Measurements from ENCODE around the gene KRT17. TPM values are rescaled to one million over a fixed set of nuclear protein-coding genes. Genes with fewer than 3 reads are reported as not detected.
A peak's percentile ranks its signal among the peaks of the same experiment; 100 is the strongest.

KRT17 gene
- total RNA-seq, 1 donor from 2014 or later = 14.8 TPM

DNA sequence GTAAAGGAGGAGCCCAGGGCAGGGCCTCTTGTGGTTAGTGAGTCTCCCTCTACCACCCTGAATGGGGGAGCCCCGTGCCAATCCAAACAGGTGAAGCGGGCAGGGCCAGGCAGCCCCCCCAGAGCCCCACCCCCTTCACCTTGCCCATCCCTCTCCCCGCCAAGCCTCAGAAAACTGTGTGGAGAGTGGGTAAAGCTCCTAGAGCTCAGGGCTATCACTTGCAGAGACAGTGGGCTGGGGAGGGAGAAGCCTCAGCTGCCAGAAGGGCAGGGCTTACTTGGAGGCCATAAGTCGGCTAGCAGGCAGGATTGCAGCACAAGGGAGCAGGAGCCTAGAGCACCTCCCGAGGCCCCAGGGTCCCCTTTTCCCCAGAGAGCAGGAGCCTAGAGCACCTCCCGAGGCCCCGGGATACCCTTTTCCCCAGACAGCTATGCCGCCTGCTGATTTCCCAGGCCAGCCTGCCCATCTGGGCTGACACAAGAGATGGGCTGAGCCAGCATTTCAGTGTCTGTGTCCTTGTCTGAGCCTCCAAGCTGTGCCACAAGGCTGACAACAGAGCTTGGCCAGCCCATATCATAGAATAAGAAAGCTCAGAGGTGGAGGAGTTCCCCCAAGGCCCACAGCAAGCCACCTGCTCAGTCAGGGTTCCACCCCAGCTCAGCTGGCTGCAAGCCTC lies 30.9 kb downstream of the KRT17 start:
- H3K4me1 ChIP-seq = peaks cover 0 to 5% of the 10 kb centered on the region in 2 donors
- H3K27ac ChIP-seq = no peak overlapping the region
- no peaks in the 10 kb centered on the region for H3K9me3 ChIP-seq
- no peak overlapping the region for H3K4me3 ChIP-seq
- DNase-seq (ENCODE audit: low spot score in 2 of 2) = no peak
- H3K27me3 ChIP-seq = no peaks in the 10 kb centered on the region
- no peaks in the 10 kb centered on the region for H3K36me3 ChIP-seq
- intact Hi-C loops (cut with DNase I) = no loop called here
- TF ChIP-seq, protein P1, sequence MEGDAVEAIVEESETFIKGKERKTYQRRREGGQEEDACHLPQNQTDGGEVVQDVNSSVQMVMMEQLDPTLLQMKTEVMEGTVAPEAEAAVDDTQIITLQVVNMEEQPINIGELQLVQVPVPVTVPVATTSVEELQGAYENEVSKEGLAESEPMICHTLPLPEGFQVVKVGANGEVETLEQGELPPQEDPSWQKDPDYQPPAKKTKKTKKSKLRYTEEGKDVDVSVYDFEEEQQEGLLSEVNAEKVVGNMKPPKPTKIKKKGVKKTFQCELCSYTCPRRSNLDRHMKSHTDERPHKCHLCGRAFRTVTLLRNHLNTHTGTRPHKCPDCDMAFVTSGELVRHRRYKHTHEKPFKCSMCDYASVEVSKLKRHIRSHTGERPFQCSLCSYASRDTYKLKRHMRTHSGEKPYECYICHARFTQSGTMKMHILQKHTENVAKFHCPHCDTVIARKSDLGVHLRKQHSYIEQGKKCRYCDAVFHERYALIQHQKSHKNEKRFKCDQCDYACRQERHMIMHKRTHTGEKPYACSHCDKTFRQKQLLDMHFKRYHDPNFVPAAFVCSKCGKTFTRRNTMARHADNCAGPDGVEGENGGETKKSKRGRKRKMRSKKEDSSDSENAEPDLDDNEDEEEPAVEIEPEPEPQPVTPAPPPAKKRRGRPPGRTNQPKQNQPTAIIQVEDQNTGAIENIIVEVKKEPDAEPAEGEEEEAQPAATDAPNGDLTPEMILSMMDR (IDR thresholded peaks at IDR 0.05) = no peak

DNA sequence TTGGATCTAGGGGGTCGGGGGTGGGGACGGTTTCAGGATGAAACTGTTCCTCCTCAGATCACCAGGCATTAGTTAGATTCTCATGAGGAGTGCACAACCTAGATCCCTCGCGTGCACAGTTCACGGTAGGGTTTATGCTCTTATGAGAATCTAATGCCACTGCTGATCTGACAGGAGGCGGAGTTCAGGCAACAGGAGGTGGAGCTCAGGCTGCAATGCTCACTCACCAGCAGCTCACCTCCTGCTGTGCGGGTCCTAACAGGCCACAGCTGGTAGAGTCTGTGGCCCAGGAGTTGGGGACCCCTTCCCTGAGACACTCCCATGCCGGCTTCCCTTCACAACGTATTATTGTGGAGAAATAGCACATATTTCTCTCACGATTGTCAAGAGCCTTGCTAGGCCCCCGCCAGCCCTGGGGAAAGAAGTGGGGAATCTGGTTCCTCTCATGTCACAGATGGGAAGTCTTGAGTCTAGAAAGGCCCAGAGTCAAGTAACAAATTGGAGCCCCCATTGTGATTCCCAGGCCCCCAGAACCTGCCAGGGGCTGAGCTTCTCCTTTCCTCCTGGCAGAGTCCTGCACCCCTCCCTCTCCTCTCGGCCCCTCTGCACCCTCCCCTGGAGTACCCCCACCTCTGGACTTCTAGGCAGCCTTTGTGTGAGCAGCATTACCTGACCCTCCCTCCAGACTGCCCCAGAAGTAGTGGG lies 31.6 kb downstream of the KRT17 start:
- no peak overlapping the region for H3K4me3 ChIP-seq
- TF ChIP-seq, protein P1 (IDR thresholded peaks at IDR 0.05) = no peak
- H3K36me3 ChIP-seq = no peaks in the 10 kb centered on the region
- H3K9me3 ChIP-seq = no peaks in the 10 kb centered on the region
- no peaks in the 10 kb centered on the region for H3K27me3 ChIP-seq
- DNase-seq (ENCODE audit: low spot score in 2 of 2) = no peak
- H3K27ac ChIP-seq = no peak overlapping the region
- peaks cover 0 to 5% of the 10 kb centered on the region in 2 donors for H3K4me1 ChIP-seq
- intact Hi-C loops (cut with DNase I) = no loop called here

DNA sequence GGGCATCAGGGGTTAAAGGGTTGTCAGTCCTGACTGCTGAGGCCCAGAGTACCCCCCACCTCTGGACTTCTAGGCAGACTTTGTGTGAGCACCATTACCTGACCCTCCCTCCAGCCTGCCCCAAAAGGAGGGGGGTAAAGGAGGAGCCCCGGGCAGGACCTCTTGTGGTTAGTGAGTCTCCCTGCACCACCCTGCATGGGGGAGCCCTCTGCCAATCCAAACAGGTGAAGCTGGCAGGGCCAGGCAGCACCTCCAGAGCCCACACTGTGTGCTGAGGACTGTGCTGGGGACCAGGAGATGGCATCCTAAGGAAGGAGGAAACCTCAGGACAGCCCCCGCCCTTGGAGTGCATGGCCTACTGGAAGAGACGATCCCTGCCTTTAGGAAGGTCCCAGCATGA lies 35.1 kb downstream of the KRT17 start:
- intact Hi-C loops (cut with DNase I) = no loop called here
- H3K9me3 ChIP-seq = no peaks in the 10 kb centered on the region
- no peak for DNase-seq (ENCODE audit: low spot score in 2 of 2)
- H3K4me1 ChIP-seq = peaks cover 0 to 5% of the 10 kb centered on the region in 2 donors
- H3K36me3 ChIP-seq = no peaks in the 10 kb centered on the region
- no peak overlapping the region for H3K4me3 ChIP-seq
- H3K27ac ChIP-seq = no peak overlapping the region
- TF ChIP-seq, protein P1 (IDR thresholded peaks at IDR 0.05) = no peak
- no peaks in the 10 kb centered on the region for H3K27me3 ChIP-seq

DNA sequence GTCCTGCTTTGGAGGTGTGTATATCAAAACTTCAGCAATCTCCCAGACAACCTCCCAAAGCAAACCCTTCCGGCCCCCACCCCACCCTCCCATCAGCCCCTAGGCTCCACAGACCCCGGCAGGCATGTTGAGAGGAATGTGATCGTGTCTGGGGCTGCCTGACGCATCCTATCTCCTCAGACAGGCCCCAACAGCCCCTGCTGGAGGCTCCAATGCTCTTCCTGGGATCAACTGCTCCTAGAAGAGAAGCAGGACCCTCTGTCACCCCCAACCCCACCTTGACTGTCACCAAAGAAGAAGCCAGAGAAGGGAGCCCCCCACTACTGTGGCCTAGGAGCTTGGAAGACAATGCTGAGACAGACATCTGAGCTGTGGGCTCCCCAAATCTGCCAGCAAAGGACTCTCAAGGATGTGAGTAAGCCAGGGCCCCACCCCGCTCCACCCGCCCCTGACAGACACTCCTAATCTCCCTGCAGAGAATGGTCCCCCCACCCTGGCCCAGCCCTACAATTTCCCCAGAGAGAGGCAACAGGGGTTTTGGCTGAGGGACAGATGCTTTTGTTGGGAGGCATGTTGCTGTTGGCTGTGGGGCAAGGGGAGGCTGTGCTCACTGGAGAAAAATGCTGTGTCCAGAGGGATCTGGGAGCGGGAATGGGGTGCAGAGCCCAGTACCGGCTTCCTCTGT lies 36.1 kb downstream of the KRT17 start:
- DNase-seq (ENCODE audit: low spot score in 2 of 2) = peak in 1 of 2 donors; percentile 69

DNA sequence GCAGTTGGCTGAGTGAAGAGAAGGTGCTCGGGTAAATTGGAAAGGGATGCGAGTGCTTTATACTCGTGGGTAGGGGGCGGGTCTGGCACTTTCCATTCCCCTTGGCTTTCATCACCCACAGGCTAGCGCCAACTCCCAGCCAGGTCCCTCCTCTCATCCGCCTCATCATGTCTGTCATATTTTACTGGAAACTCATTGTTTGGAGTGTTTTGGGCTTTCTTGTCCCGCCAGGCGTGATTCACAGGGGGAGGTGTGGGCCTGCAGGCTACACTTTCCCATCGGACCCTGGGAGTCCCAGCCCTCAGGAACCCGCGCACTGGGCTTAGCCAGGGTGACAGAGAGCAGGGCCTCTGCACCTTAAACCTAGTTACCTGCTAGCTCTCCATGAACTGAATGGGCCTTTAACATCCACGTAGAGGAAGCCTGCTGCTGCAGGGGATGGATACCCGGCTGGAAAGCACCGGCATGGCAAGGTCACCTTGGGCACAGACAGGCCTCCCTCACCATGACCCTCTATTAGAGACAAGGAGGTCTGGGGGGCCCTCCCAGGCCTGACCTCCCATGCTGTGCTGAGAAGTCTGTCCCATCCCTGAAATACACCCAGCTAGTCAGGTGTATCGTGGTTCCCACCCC lies 37.4 kb downstream of the KRT17 start, which contains the start of gene KRT14:
TSS of gene KRT14 (minus strand) at position 33 of the 633 bp plus-strand sequence. CDS start 61 bp downstream, outside the sequence.
- H3K27ac ChIP-seq = no peak within 1 kb of the TSS
- TF ChIP-seq, protein P1 (IDR thresholded peaks at IDR 0.05) = no peak
- no peaks in the 10 kb centered on the region for H3K9me3 ChIP-seq
- H3K4me1 ChIP-seq = peaks cover 0 to 5% of the 10 kb centered on the region in 2 donors
- intact Hi-C loops (cut with DNase I) = no loop called here
- H3K4me3 ChIP-seq = no peak within 1 kb of the TSS
- H3K27me3 ChIP-seq = no peaks in the 10 kb centered on the region
- DNase-seq (ENCODE audit: low spot score in 2 of 2) = no peak
- no peaks in the 10 kb centered on the region for H3K36me3 ChIP-seq

More for the DNA sequence above, 36.1 kb downstream of the KRT17 start:
- Histone ChIP-seq H3K36me3 (no peaks in the 10 kb centered on the region), H3K4me3 (no peak overlapping the region), H3K9me3 (no peaks in the 10 kb centered on the region), H3K4me1 (peaks cover 0 to 5% of the 10 kb centered on the region in 2 donors), H3K27ac (no peak overlapping the region), H3K27me3 (no peaks in the 10 kb centered on the region)
- intact Hi-C loops (cut with DNase I) = no loop called here
- TF ChIP-seq, protein P1 (IDR thresholded peaks at IDR 0.05) = no peak
